A549 (cell line): ENCODE results near the gene LMO2.

ENCODE experiments used
- KDM1A ChIP-seq: fragments of 200-600 bp; sonication (generic); IDR thresholded peaks from 2 replicates; pipeline ENCODE4 v1.6.1; 2016; ENCODE audit warnings: low read depth, mild to moderate bottlenecking
- MAFK ChIP-seq: fragments of 450-650 bp; IDR thresholded peaks from 2 replicates; pipeline ENCODE4 v1.6.1; 2014; ENCODE audit not compliant: partially characterized antibody
- PHF8 ChIP-seq: fragments of 200-600 bp; sonication (generic); IDR thresholded peaks from 2 replicates; pipeline ENCODE4 v1.6.1; 2016; ENCODE audit warnings: low read depth, mild to moderate bottlenecking, antibody characterized with exemption, moderate library complexity, borderline replicate concordance
- POLR2A ChIP-seq: IDR thresholded peaks from 2 replicates; pipeline ENCODE4 v1.6.1; 2012; ENCODE audit warnings: mild to moderate bottlenecking, low read length
- RAD21 ChIP-seq, 2 experiments: fragments of >200 bp in 1 of 2; sonication (Bioruptor Twin) in 1 of 2; formaldehyde crosslinking in 1 of 2; IDR thresholded peaks in 1 of 2; conservative IDR thresholded peaks in 1 of 2; 2 replicates in 1 of 2; 3 replicates in 1 of 2; pipeline ENCODE4 v1.6.1; 2012 to 2018; ENCODE audit warnings: inconsistent platforms in 1 of 2
- TF ChIP-seq, protein P1 (sequence below): fragments of >200 bp; sonication (Bioruptor Twin); formaldehyde crosslinking; IDR thresholded peaks from 3 replicates; pipeline ENCODE4 v1.5.1; 2016

DNA sequence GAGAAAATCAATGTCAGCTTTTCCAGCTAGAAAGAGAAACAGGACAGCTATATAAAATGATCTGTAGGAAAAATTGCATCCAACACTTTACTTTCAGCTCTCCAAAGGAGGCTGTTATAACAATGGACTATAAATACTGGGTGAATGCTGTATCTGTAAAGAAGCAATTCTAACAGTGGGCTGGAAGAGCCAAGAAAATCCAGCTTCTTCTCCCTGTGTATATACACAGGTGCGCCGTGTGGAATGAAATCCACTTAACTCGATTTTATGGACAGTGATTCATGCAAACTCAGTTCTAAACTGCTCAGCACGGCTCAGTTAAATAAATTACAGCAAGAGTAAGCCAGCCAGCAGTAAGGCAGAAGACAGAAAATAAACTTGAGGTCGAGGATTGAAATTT, 32.5 kb upstream of the LMO2 start:
- no peak for TF ChIP-seq POLR2A
- no peak for TF ChIP-seq MAFK
- TF ChIP-seq, protein P1, sequence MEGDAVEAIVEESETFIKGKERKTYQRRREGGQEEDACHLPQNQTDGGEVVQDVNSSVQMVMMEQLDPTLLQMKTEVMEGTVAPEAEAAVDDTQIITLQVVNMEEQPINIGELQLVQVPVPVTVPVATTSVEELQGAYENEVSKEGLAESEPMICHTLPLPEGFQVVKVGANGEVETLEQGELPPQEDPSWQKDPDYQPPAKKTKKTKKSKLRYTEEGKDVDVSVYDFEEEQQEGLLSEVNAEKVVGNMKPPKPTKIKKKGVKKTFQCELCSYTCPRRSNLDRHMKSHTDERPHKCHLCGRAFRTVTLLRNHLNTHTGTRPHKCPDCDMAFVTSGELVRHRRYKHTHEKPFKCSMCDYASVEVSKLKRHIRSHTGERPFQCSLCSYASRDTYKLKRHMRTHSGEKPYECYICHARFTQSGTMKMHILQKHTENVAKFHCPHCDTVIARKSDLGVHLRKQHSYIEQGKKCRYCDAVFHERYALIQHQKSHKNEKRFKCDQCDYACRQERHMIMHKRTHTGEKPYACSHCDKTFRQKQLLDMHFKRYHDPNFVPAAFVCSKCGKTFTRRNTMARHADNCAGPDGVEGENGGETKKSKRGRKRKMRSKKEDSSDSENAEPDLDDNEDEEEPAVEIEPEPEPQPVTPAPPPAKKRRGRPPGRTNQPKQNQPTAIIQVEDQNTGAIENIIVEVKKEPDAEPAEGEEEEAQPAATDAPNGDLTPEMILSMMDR: no peak
- no peak for TF ChIP-seq PHF8
- no peak for TF ChIP-seq KDM1A
- TF ChIP-seq RAD21 (conservative IDR thresholded peaks at IDR 0.05 in 1 of 2, IDR thresholded peaks at IDR 0.05 in 1 of 2): no peak
